Brain pericyte (primary cell): ENCODE measurements around the gene PCNX2.

Source experiments
- DNase-seq: peaks from one replicate; pipeline ENCODE4 v3.0.0-alpha.2; 2012; ENCODE audit warnings: low read depth, low spot score

The PCNX2 gene

GRCh38 chr1:233261206-233261605 lies 34.3 kb downstream of the PCNX2 start:
- DNase-seq: no peak

- no peak for DNase-seq
Measured at GRCh38 chr1:233257786-233258185, 37.7 kb downstream of the PCNX2 start.

GRCh38 chr1:233256789-233257188 lies 38.7 kb downstream of the PCNX2 start:
- DNase-seq: no peak

- DNase-seq: no peak
Measured at GRCh38 chr1:233256191-233256590, 39.3 kb downstream of the PCNX2 start.

GRCh38 chr1:233255145-233255544 lies 40.4 kb downstream of the PCNX2 start:
- no peak for DNase-seq

GRCh38 chr1:233253832-233254331 lies 41.6 kb downstream of the PCNX2 start:
- DNase-seq: no peak

GRCh38 chr1:233253231-233253831 lies 42.2 kb downstream of the PCNX2 start:
- DNase-seq: no peak

GRCh38 chr1:233252441-233252840 lies 43.1 kb downstream of the PCNX2 start:
- no peak for DNase-seq

GRCh38 chr1:233251201-233251720 lies 44.3 kb downstream of the PCNX2 start:
- DNase-seq: no peak

- DNase-seq: no peak
Measured at GRCh38 chr1:233248014-233248413, 47.5 kb downstream of the PCNX2 start.

- no peak for DNase-seq
Measured at GRCh38 chr1:233246965-233247364, 48.6 kb downstream of the PCNX2 start.

- DNase-seq: no peak
Measured at GRCh38 chr1:233245191-233245765, 50.2 kb downstream of the PCNX2 start.

- no peak for DNase-seq
Measured at GRCh38 chr1:233244183-233244582, 51.3 kb downstream of the PCNX2 start.

GRCh38 chr1:233242827-233243483 lies 52.6 kb downstream of the PCNX2 start:
- no peak for DNase-seq

GRCh38 chr1:233241759-233242158 lies 53.8 kb downstream of the PCNX2 start:
- no peak for DNase-seq

GRCh38 chr1:233240829-233241682 lies 54.5 kb downstream of the PCNX2 start:
- no peak for DNase-seq

- no peak for DNase-seq
Measured at GRCh38 chr1:233240371-233240770, 55.2 kb downstream of the PCNX2 start.

GRCh38 chr1:233238884-233239431 lies 56.6 kb downstream of the PCNX2 start:
- no peak for DNase-seq

GRCh38 chr1:233237647-233238046 lies 57.9 kb downstream of the PCNX2 start:
- no peak for DNase-seq

GRCh38 chr1:233233508-233234040 lies 62.0 kb downstream of the PCNX2 start:
- no peak for DNase-seq

- DNase-seq: no peak
Measured at GRCh38 chr1:233230011-233230410, 65.5 kb downstream of the PCNX2 start.
